DLD1 (cell line): ENCODE measurements around the gene BMPR1B.
"Not testable (repeated sequence)": the region's sequence is repeated elsewhere in the genome, so short reads cannot be mapped to it uniquely, and the experiment has no call there.

Source experiments
- in situ Hi-C: cut with HindIII; loops from 2 replicates; pipeline ENCODE4 v1.10.0; 2017; ENCODE audit warnings: low sequenced_read_pairs

BMPR1B gene

DNA sequence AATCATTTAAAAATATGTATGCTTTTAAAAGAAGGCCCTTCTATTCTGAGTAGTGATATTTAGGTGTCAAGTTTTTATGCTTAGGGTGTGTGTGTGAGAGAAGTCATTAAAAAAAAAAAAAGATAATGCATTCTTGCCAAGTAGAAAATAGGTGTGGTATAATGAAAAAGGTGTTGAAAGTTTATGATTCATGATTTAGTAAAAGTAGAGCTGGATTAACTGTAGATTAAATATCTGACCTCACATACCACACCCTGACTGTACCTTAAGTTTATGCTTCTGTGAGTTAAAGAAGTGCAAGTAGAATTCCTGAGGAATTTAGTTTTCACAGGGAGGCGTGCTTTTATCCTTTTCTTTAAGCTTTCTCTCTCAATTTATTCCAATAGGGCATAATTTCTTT lies 71.1 kb downstream of the BMPR1B start:
- in situ Hi-C loops, result no loop called here

GRCh38 chr4:94831607-94832006 lies 73.9 kb downstream of the BMPR1B start:
- in situ Hi-C loops, result no loop called here

GRCh38 chr4:94832329-94832728 lies 74.6 kb downstream of the BMPR1B start:
- in situ Hi-C loops, result not testable (repeated sequence)

DNA sequence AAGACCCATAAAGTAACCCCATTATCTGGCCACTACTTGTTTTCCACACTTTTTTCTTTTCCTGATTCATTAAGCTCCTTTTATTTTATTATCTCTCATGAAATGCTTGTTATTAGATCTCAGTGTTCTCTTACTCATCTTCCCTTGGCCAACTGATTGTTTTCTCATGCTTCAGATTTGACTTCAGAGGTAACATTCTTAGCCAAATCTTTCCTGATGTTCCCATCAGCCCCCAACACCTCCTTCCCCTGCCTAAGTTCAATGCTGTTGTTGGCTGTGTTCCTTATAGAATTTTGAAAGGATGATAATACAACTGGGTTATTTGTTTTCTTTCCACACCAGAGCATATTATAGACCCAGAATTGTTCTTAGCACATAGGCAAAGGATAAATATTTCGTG lies 75.6 kb downstream of the BMPR1B start:
- in situ Hi-C loops, result no loop called here

DNA sequence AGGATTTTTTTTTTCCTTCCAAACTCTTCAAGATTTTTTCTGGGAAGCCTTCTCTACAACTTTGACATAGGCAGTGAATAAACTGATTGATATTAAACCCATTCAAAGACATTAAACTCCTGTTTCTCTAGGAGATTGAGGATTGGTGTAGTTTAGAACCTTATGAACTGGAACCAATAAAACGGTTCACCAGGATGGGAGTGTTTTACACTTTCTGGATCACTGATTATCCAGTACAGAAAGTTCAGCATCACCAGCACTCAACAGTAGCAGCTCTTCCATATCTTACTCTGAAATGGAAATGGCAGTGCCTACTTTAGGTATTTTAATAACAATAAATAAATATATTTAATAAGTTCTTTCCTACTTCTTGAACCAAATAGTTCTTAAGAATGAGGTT lies 76.7 kb downstream of the BMPR1B start:
- in situ Hi-C loops, result no loop called here

GRCh38 chr4:94841166-94841863 lies 83.6 kb downstream of the BMPR1B start:
- in situ Hi-C loops, result not testable (repeated sequence)

GRCh38 chr4:94841864-94842221 lies 84.1 kb downstream of the BMPR1B start:
- in situ Hi-C loops, result no loop called here

DNA sequence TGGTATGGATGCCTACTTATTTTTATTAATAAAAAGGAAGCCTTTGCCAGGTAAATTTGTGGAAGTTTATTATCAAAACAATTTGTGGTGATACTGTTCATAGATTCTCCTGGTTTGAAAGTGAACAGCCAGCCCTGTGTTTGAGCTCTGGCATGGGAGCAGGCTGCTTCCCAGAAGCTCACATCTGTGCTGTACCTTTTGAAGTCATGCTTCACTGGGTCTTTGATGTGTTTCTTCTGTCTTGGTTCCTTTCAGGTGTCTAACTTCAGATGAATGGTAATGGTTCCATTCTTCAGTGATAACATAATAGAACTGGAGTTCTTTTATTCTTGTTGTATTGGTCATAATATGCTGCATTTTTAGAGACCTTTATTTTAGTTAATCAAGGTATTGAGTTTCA lies 85.5 kb downstream of the BMPR1B start:
- in situ Hi-C loops, result no loop called here

GRCh38 chr4:94848326-94848725 lies 90.6 kb downstream of the BMPR1B start:
- in situ Hi-C loops, result no loop called here

- in situ Hi-C loops, result no loop called here
Observed at GRCh38 chr4:94849901-94850300, 92.1 kb downstream of the BMPR1B start.

GRCh38 chr4:94852616-94853015 lies 94.9 kb downstream of the BMPR1B start:
- in situ Hi-C loops, result no loop called here

DNA sequence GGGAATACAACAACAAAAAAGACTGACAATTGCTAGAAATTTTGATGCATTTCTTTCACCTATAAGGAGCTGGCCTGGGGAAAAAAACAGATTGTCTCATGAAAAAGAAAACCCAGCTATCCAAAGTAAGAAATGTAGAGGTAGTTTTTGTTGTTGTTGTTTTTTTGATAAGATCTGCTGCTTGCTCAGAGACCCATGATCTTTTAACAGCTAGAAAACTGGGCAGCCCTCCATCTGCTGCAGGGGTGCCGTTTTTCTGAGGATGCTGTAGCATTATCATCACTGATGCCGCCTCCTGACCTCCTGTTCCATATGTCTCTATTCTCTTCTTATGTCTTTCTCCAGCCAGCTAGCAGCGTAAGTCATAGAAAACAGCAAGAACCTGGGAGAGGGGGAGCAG lies 98.3 kb downstream of the BMPR1B start:
- in situ Hi-C loops, result no loop called here

- in situ Hi-C loops, result no loop called here
Observed at GRCh38 chr4:94870146-94870545, 112.4 kb downstream of the BMPR1B start.

DNA sequence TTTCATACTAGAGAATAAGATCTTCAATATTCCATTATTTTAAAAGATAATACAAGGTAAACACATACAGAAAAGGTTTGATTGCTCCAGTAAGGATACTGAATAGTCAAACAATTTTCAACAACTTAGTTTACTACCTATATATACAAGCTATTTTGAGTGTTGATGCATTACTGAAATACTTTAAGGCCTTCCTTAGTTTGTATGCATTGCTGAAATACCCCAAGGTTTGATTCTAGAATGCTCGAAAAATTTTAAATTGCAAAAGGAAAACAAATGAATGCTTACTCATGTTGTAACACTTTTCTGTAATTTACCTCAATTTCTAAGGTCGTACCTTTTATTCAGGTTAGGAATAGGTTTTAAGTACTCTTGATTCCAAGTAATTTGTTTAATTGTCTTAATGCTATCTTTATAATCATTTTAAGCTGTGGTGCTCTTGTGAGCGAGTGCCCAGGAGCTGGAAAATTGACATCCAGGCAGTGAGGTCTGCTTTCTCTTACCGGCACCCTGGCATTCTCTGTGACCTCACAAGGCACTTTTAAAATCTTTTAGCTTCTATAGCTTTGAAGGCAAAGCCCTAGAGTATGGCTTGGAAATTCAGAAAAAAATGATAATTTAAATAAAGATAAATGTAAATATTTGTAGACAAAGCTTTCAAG lies 114.0 kb downstream of the BMPR1B start:
- in situ Hi-C loops, result no loop called here

DNA sequence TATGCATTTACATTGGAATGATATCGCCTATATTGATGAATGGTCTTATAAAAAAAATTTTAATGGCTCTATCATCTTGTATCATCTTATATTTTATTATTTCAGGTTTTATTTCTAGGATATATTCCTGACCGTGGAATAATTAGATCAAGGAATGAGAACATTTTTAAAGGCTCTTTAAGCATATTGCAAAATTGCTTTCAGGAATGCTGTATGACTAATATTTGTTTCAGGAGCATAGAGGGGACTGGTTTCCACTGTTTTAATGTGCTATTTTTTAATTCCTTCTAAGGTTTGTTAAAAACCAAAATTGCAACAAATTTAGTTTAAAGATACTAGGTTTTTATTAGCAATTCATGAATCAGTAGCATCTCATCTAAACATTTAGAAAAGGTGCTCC lies 120.2 kb downstream of the BMPR1B start:
- in situ Hi-C loops, result no loop called here

DNA sequence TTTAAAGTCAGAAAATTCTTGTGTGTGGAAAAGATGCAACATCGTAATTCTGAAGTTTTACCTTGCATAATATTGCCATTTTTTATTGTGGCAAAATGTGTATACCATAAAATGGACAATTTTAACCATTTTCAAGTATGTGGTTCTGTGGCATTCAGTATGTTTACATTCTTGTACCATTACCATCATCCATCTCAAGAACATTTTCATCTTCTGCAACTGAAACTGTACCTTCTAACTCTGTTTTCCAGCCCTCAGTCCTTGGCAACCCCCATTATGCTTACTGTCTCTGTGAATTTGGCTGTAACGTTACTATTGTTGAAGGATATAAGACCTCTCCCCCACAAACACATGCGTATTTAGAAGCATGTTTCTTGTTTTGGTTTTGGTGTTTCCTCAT lies 123.2 kb downstream of the BMPR1B start:
- in situ Hi-C loops, result no loop called here

GRCh38 chr4:94882756-94883155 lies 125.0 kb downstream of the BMPR1B start:
- in situ Hi-C loops, result no loop called here

DNA sequence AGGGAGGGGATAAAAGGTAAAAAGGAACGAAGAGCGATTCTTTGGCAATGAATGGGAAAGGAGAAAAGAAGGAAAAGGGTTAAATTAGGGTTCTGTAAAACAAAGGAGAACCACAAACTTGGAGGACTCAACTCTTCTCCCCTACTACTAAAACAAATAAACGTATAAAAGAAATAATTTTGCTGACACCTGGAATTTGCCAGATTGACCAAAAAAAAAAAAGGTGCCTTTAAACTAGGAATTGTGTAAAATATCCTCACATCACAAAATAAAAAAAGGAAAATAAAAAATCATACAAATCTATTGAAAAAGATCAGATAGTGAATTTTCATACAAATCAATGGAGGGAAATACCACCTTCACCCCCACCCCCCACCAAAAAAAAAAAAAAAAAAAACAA lies 129.3 kb downstream of the BMPR1B start:
- in situ Hi-C loops, result no loop called here

DNA sequence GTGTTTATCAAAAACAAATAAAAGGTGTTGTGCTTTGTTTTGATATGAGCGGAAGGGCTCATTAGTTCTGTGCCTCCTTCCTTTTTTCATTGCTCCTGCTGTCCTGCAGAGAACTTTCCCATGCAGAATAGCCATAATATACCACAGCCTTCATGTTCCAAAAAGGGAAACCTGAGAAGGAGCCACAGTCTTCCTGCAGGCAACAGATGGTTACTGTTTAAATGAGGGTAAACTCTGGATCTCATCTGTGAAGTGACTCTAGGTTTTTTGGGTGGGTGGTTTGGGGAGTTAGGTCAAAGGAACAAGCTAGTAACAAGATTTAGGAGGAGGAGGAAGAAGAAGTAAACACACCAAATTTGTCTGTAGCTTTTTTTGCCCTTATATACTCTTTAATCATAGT lies 131.8 kb downstream of the BMPR1B start:
- in situ Hi-C loops, result no loop called here

DNA sequence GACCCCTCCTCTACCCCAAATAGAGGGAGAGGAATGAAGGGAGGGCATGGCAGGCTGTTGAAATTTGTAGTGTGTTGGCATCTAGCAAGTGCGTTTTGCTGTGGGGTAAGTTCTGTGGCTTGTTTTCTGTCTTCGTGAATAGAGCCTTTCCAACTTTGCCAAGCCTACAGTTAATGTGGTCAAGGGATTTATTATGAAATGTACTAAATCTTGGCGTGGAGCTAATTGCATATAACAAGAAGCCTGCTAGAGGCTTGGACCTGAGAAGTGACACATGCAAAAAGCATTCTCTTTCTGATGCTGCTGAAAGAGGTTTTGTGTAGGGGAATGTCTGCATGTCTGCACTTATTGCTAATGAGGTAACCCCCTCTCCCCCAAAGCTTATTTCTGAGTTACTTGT lies 132.2 kb downstream of the BMPR1B start:
- in situ Hi-C loops, result no loop called here

GRCh38 chr4:94890579-94890978 lies 132.8 kb downstream of the BMPR1B start:
- in situ Hi-C loops, result no loop called here

- in situ Hi-C loops, result no loop called here
Observed at GRCh38 chr4:94892051-94892450, 134.3 kb downstream of the BMPR1B start.

DNA sequence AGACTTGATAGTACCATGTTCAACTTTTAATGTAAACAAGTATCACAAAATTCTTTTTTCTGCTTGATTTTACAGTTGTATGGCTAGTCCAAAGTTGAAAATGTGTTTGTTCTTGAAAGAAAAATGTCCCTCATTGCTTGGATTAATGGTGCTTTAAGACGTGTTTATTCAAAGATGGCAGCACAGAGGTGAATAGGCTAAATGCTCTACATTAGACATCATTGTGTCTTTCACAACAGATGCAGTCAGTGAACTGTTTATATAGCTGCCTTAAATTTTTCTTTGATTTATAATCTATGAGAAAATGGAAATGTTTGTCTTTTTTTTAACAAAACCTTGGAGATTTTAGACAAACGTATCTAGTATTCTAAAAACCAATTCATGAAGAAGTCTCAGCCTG lies 137.3 kb downstream of the BMPR1B start:
- in situ Hi-C loops, result no loop called here
